OCI-LY7 (cell line): Measurements from ENCODE around the gene STX4.

ENCODE experiments used
- CTCF ChIP-seq: fragments of 200-600 bp; sonication (generic); conservative IDR thresholded peaks from 2 replicates; pipeline ENCODE4 v1.5.1; 2014; ENCODE audit warnings: mild to moderate bottlenecking, antibody characterized with exemption, low read length, moderate library complexity, mixed read lengths
- EZH2phosphoT487 ChIP-seq: fragments of 200-600 bp; sonication (generic); IDR thresholded peaks from 2 replicates; pipeline ENCODE4 v1.6.1; 2018; ENCODE audit warnings: low read depth, borderline replicate concordance, mild to moderate bottlenecking, mixed run types, antibody characterized with exemption, low read length, moderate library complexity, mixed read lengths

GRCh38 chr16:31076319-31076718 is 43.0 kb downstream of the STX4 start:
- no peak for TF ChIP-seq CTCF
- no peak for TF ChIP-seq EZH2phosphoT487
